ENCODE measurements around the gene PPARA. TPM values are rescaled to one million over a fixed set of nuclear protein-coding genes. Genes with fewer than 3 reads are reported as not detected.
A peak's percentile ranks its signal among the peaks of the same experiment; 100 is the strongest.

The PPARA gene
- polyA plus RNA-seq, 3 donors, result 3.7 to 6.3 (median 4.9) TPM

DNA sequence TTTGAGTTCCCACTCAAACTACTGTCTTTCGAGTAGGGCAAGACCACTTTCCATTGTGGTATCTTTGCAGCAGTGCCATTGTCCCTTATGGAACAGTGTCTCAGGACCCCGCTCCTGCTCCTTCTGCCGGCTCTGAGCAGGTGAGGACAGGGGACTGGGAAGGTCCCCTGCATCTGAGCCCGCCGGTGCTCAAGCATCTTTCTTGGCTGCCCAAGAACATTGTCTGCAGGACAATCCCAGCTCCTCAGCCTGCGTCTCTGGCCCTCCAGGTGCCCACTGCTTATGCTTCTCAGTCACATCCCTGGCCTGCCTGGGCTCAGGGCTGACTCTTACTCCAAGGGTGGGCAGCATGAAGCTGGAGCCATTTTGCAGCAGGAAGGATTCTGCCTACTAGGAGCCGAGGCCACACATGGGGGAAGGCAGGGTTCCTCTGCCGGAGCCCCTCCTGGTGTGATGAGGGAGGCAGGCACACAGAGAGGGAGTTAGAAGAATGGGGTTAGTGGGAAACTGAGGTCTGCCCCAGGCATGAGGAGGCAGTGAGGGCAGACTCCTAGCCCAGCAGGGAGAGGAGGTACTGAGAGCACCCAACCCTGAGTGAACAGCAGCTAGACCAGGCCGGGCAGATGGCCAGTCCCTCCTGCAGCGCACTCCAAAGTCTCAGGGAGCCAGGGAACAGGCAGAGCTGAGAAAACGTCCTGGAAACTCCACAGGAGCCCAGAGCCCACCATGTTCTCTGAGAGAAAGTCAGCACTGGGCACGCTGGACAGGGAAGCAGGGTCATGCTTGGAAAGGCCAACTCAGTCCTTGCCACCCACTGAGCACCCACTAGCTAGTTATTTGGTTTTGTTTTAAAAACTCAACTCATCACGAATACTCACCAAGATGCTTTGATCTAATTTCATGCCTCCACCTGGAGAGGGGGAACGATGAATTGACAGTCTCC is 7.5 kb upstream of the PPARA start:
- no peaks in the 10 kb centered on the region for H3K4me1 ChIP-seq (ENCODE audit: control insufficient read depth in 1 of 2, insufficient read depth in 2 of 2, low read length in 2 of 2)
- DNase-seq, result no peak
- peaks cover 18 to 26% (median 25%) of the 10 kb centered on the region in 3 donors for H3K27me3 Mint-ChIP-seq (ENCODE audit: low read depth in 3 of 3)
- no peak overlapping the region for H2AFZ ChIP-seq (ENCODE audit: insufficient read depth, low read depth, low read length, poor library complexity, severe bottlenecking)
- no peaks in the 10 kb centered on the region for H4K20me1 ChIP-seq (ENCODE audit: insufficient read depth, low read length)
- no peaks in the 10 kb centered on the region for H3K4me1 Mint-ChIP-seq
- no peak overlapping the region for H3K4me2 ChIP-seq (replicated peaks; ENCODE audit: extremely low read depth, low read length, poor library complexity, severe bottlenecking)
- intact Hi-C loops (cut with micrococcal nuclease), result no loop called here
- H3K9me3 Mint-ChIP-seq, result peaks cover 0 to 9% (median 7%) of the 10 kb centered on the region in 7 donors
- peak overlapping the region in 1 of 7 donors; percentile 69 for H3K27ac Mint-ChIP-seq
- no peak overlapping the region for H3K9ac ChIP-seq (ENCODE audit: insufficient read depth, low read length, poor library complexity, severe bottlenecking)
- 92% methylated on average over 11 of the region's 14 CpGs for WGBS (ENCODE audit: insufficient coverage)
- no peak overlapping the region for H3K4me3 ChIP-seq (replicated peaks in 1 of 3; ENCODE audit: low read depth in 2 of 3, low read length in 3 of 3)
- H3K4me3 Mint-ChIP-seq, result no peak overlapping the region
- TF ChIP-seq, protein P1, sequence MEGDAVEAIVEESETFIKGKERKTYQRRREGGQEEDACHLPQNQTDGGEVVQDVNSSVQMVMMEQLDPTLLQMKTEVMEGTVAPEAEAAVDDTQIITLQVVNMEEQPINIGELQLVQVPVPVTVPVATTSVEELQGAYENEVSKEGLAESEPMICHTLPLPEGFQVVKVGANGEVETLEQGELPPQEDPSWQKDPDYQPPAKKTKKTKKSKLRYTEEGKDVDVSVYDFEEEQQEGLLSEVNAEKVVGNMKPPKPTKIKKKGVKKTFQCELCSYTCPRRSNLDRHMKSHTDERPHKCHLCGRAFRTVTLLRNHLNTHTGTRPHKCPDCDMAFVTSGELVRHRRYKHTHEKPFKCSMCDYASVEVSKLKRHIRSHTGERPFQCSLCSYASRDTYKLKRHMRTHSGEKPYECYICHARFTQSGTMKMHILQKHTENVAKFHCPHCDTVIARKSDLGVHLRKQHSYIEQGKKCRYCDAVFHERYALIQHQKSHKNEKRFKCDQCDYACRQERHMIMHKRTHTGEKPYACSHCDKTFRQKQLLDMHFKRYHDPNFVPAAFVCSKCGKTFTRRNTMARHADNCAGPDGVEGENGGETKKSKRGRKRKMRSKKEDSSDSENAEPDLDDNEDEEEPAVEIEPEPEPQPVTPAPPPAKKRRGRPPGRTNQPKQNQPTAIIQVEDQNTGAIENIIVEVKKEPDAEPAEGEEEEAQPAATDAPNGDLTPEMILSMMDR (IDR thresholded peaks at IDR 0.05), result no peak
- peaks cover 0 to 13% of the 10 kb centered on the region in 2 donors for H3K27me3 ChIP-seq (ENCODE audit: control insufficient read depth in 2 of 2, insufficient read depth in 2 of 2, low read length in 2 of 2)
- H3K79me2 ChIP-seq (ENCODE audit: insufficient read depth, low read length), result no peaks in the 10 kb centered on the region
- H3K36me3 ChIP-seq (replicated peaks in 1 of 2; ENCODE audit: control insufficient read depth in 1 of 2, insufficient read depth in 2 of 2, low read length in 2 of 2), result no peaks in the 10 kb centered on the region
- H3K36me3 Mint-ChIP-seq, result peaks cover 3 to 4% of the 10 kb centered on the region in 2 donors
- H3K9me3 ChIP-seq (replicated peaks in 1 of 2; ENCODE audit: control insufficient read depth in 1 of 2, insufficient read depth in 1 of 2, low read length in 2 of 2), result peaks cover 0 to 7% of the 10 kb centered on the region in 2 donors
- H3K27ac ChIP-seq (ENCODE audit: low read depth in 1 of 2, low read length in 2 of 2), result no peak overlapping the region

DNA sequence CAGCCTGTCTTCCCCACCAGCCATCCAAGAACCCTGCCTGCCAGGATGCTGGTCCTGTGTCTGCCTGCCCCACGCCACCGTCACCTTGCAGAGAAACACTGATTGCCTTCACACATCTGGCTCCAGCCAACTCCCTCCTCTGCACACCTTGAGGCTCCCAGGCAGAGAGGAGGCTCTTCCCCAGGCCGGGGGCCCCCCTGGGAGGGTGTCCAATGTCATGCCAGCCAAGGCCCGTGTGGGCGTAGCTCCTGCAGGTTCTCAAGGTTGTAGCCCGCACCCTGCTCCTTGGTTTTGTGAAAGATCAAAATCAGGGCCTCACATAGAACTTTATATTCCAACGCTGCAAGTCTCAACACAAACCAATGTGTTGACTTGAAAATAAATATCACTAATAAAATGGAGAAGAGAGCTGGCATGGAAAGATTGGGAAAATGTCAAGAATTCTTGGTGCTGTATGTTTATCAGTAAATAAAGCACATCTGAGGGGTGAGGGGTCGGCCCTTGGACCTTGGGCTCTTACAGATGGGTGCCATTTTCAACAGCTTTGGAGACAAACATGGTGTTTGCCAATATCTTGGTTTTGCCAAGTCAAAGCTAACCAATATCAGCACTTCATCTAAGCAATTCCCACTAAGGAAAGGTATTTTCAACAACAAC is 6.7 kb upstream of the PPARA start:
- intact Hi-C loops (cut with micrococcal nuclease), result no loop called here
- TF ChIP-seq, protein P1 (IDR thresholded peaks at IDR 0.05), result no peak
- H3K36me3 Mint-ChIP-seq, result no peaks in the 10 kb centered on the region
- Histone ChIP-seq H3K9me3 (replicated peaks in 1 of 2; ENCODE audit: control insufficient read depth in 1 of 2, insufficient read depth in 1 of 2, low read length in 2 of 2) (peaks cover 0 to 7% of the 10 kb centered on the region in 2 donors), H3K79me2 (ENCODE audit: insufficient read depth, low read length) (no peaks in the 10 kb centered on the region), H3K4me1 (ENCODE audit: control insufficient read depth in 1 of 2, insufficient read depth in 2 of 2, low read length in 2 of 2) (peaks cover 0 to under 1% of the 10 kb centered on the region in 2 donors), H3K4me3 (replicated peaks in 1 of 3; ENCODE audit: low read depth in 2 of 3, low read length in 3 of 3) (no peak overlapping the region), H3K27me3 (ENCODE audit: control insufficient read depth in 2 of 2, insufficient read depth in 2 of 2, low read length in 2 of 2) (peaks cover 4 to 21% of the 10 kb centered on the region in 2 donors), H3K27ac (ENCODE audit: low read depth in 1 of 2, low read length in 2 of 2) (no peak overlapping the region), H3K36me3 (replicated peaks in 1 of 2; ENCODE audit: control insufficient read depth in 1 of 2, insufficient read depth in 2 of 2, low read length in 2 of 2) (no peaks in the 10 kb centered on the region), H3K9ac (ENCODE audit: insufficient read depth, low read length, poor library complexity, severe bottlenecking) (no peak overlapping the region), H2AFZ (ENCODE audit: insufficient read depth, low read depth, low read length, poor library complexity, severe bottlenecking) (no peak overlapping the region), H3K4me2 (replicated peaks; ENCODE audit: extremely low read depth, low read length, poor library complexity, severe bottlenecking) (no peak overlapping the region), H4K20me1 (ENCODE audit: insufficient read depth, low read length) (no peaks in the 10 kb centered on the region)
- H3K4me1 Mint-ChIP-seq, result peaks cover under 1% of the 10 kb centered on the region
- H3K27me3 Mint-ChIP-seq (ENCODE audit: low read depth in 3 of 3), result peaks cover 25 to 33% (median 32%) of the 10 kb centered on the region in 3 donors
- peaks cover 0 to 9% (median 7%) of the 10 kb centered on the region in 7 donors for H3K9me3 Mint-ChIP-seq
- 95% methylated on average over 6 of the region's 8 CpGs for WGBS (ENCODE audit: insufficient coverage)
- H3K27ac Mint-ChIP-seq, result peak overlapping the region in 1 of 7 donors; percentile 69
- no peak for DNase-seq
- H3K4me3 Mint-ChIP-seq, result no peak overlapping the region
